ENCODE data around the gene SPATS2L.

SPATS2L gene

GRCh38 chr2:200428961-200429665 is 122.6 kb downstream of the SPATS2L start:
- ChIA-PET CTCF (no interaction called here), POLR2A (no interaction called here)
- Histone ChIP-seq H3K4me1 (ENCODE audit: control insufficient read depth, insufficient read depth, low read length) (no peaks in the 10 kb centered on the region), H3K27ac (ENCODE audit: extremely low read depth, low read depth, low read length) (no peak overlapping the region), H3K4me3 (ENCODE audit: low read depth, low read length) (no peak overlapping the region), H3K36me3 (ENCODE audit: control insufficient read depth in 2 of 2, insufficient read depth in 1 of 2, low read length in 2 of 2) (0 out of 3 replicates have a peak, but pooled peaks cover 0 to 5% of the 10 kb centered on the region in 2 experiments), H3K9me3 (ENCODE audit: control insufficient read depth, insufficient read depth, low read depth, low read length) (no peaks in the 10 kb centered on the region)
- no peak for TF ChIP-seq ZFP41 (tag by site-specific recombination; IDR thresholded peaks at IDR 0.05; ENCODE audit: borderline replicate concordance)
- no peak for TF ChIP-seq ZNF2 (tag by site-specific recombination; IDR thresholded peaks at IDR 0.05)
- no peak for TF ChIP-seq ZNF23 (tag by site-specific recombination; IDR thresholded peaks at IDR 0.05; ENCODE audit: borderline replicate concordance)
- TF ChIP-seq ZNF132 (tag by site-specific recombination; IDR thresholded peaks at IDR 0.05; ENCODE audit: borderline replicate concordance): no peak
- TF ChIP-seq PBX3 (CRISPR knock-in tag; IDR thresholded peaks at IDR 0.05): no peak
- TF ChIP-seq ZNF704 (tag by site-specific recombination; IDR thresholded peaks at IDR 0.05): no peak
- no peak for TF ChIP-seq SP2 (tag by site-specific recombination; IDR thresholded peaks at IDR 0.05)
- no peak for TF ChIP-seq ZNF362 (tag by site-specific recombination; IDR thresholded peaks at IDR 0.05)
- no peak for TF ChIP-seq ZNF157 (tag by site-specific recombination; IDR thresholded peaks at IDR 0.05)
- TF ChIP-seq MEIS1 (CRISPR knock-in tag; IDR thresholded peaks at IDR 0.05; ENCODE audit: borderline replicate concordance): no peak
- no peak for TF ChIP-seq AEBP2 (tag by site-specific recombination; IDR thresholded peaks at IDR 0.05; ENCODE audit: borderline replicate concordance)
- no peak for TF ChIP-seq GLI2 (tag by site-specific recombination; IDR thresholded peaks at IDR 0.05; ENCODE audit: borderline replicate concordance, low read depth)
- no peak for TF ChIP-seq ZNF280C (tag by site-specific recombination; IDR thresholded peaks at IDR 0.05)
- no peak for TF ChIP-seq GLIS2 (tag by site-specific recombination; IDR thresholded peaks at IDR 0.05)
- no peak for TF ChIP-seq GLIS1 (tag by site-specific recombination; IDR thresholded peaks at IDR 0.05)
- no peak for TF ChIP-seq ZNF274 (IDR thresholded peaks at IDR 0.05; ENCODE audit: low read length)
- TF ChIP-seq ZNF274 (tag by site-specific recombination; IDR thresholded peaks at IDR 0.05; ENCODE audit: borderline replicate concordance): no peak
- no peak for TF ChIP-seq ZNF133 (tag by site-specific recombination; IDR thresholded peaks at IDR 0.05)
- TF ChIP-seq ZNF544 (tag by site-specific recombination; IDR thresholded peaks at IDR 0.05): no peak
- no peak for TF ChIP-seq ZBTB26 (tag by site-specific recombination; optimal IDR thresholded peaks at IDR 0.05)

Data from HEK293 (cell line).